ENCODE results near the gene UBE2D4. TPM values are rescaled to one million over a fixed set of nuclear protein-coding genes. Genes with fewer than 3 reads are reported as not detected.

UBE2D4 gene
- total and polyA plus RNA-seq, 2 donors (not counting 1 experiment from before 2014, with no cell fraction given): 5.8 to 9.4 TPM

DNA sequence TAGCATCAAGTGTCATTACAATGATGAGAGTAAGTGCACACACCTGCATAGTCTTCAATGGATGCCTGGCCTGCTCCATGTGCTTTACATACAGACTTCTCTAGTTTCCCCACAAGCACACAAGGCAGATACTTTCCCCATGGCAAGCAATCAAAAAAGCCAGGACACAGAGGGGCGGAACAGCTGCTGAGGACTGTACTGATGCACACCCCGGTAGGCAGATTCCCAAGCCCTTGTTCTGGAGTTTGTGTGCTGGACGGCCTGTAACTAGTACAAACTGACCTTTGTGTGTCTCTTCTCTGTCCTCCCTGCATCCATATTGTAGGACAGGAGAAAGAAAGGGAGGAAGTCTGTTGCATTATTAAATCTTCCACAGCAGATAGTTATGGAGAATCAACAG lies 25.8 kb downstream of the UBE2D4 start:
- H3K4me1 Mint-ChIP-seq: no peaks in the 10 kb centered on the region
- no peak overlapping the region for H3K9ac ChIP-seq (ENCODE audit: low read length)
- no peak overlapping the region for H3K4me3 ChIP-seq (ENCODE audit: control extremely low read depth in 1 of 5, extremely low read depth in 1 of 5, insufficient read depth in 1 of 5, low read depth in 2 of 5, low read length in 4 of 5)
- no peaks in the 10 kb centered on the region for H4K20me1 ChIP-seq (ENCODE audit: control insufficient read depth, insufficient read depth, low read length, poor library complexity, severe bottlenecking)
- H3K4me2 ChIP-seq (replicated peaks; ENCODE audit: low read depth, low read length, poor library complexity, severe bottlenecking): no peak overlapping the region
- no peak overlapping the region for H2AFZ ChIP-seq (ENCODE audit: insufficient read depth, low read depth, low read length, poor library complexity, severe bottlenecking)
- no peak overlapping the region for H3K27ac Mint-ChIP-seq
- H3K4me3 Mint-ChIP-seq: no peak overlapping the region
- DNase-seq: no peak
- POLR2A ChIA-PET: no interaction called here
- no peaks in the 10 kb centered on the region for H3K27me3 ChIP-seq (replicated peaks in 1 of 4; ENCODE audit: control extremely low read depth in 1 of 4, control insufficient read depth in 3 of 4, insufficient read depth in 4 of 4, low read length in 3 of 4)
- H3K4me1 ChIP-seq (ENCODE audit: control insufficient read depth in 2 of 2, insufficient read depth in 2 of 2, low read length in 2 of 2): no peaks in the 10 kb centered on the region
- CTCF ChIA-PET: no interaction called here
- no peak overlapping the region for H3K27ac ChIP-seq (ENCODE audit: low read length in 2 of 2)
- TF ChIP-seq EZH2 (IDR thresholded peaks at IDR 0.05; ENCODE audit: borderline replicate concordance, insufficient read depth, low read depth, low read length, poor library complexity, severe bottlenecking): no peak
- no peak for TF ChIP-seq CTCF (IDR thresholded peaks at IDR 0.05)
- WGBS (ENCODE audit: insufficient coverage): 100% methylated on average over 2 of the region's 3 CpGs
- H3K36me3 ChIP-seq (replicated peaks in 1 of 2; ENCODE audit: control extremely low read depth in 1 of 2, control insufficient read depth in 1 of 2, extremely low read depth in 1 of 2, insufficient read depth in 2 of 2, low read length in 1 of 2): peaks cover 0 to 18% of the 10 kb centered on the region in 2 experiments
- ATAC-seq (ENCODE audit: low read depth): no peak
- H3K79me2 ChIP-seq (ENCODE audit: control insufficient read depth, insufficient read depth, low read length): no peaks in the 10 kb centered on the region
- no peaks in the 10 kb centered on the region for H3K9me3 ChIP-seq (ENCODE audit: control extremely low read depth in 1 of 3, control insufficient read depth in 2 of 3, insufficient read depth in 1 of 3, low read length in 2 of 3)
- no peaks in the 10 kb centered on the region for H3K9me3 Mint-ChIP-seq (ENCODE audit: insufficient read depth)
- intact Hi-C loops (cut with micrococcal nuclease): no loop called here
- no peaks in the 10 kb centered on the region for H3K27me3 Mint-ChIP-seq

DNA sequence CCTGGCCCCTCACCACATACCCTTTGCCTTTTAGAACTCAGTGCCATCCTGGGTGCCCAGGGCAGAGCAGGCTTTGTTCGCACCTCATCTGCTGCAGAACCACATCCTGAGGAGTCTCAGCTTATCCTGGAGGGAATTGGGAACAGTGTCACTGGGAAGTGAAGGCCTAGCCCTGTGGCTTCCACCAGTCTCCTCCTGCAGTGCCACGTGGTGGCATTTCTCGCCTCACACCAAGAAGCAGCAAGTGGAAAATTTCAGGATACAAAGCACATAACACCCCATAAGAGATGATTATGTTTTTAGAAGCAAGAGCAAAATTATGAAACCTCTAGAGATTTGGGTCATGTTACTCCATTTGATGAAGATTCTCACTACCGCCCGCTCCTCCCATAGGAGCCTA lies 26.8 kb downstream of the UBE2D4 start:
- WGBS (ENCODE audit: insufficient coverage): 100% methylated on average over 1 of the region's 5 CpGs
- POLR2A ChIA-PET: no interaction called here
- ATAC-seq (ENCODE audit: low read depth) (no peak), DNase-seq (no peak)
- Histone ChIP-seq H3K27ac (ENCODE audit: low read length in 2 of 2) (no peak overlapping the region), H3K79me2 (ENCODE audit: control insufficient read depth, insufficient read depth, low read length) (no peaks in the 10 kb centered on the region), H2AFZ (ENCODE audit: insufficient read depth, low read depth, low read length, poor library complexity, severe bottlenecking) (no peak overlapping the region), H3K9me3 (ENCODE audit: control extremely low read depth in 1 of 3, control insufficient read depth in 2 of 3, insufficient read depth in 1 of 3, low read length in 2 of 3) (peaks cover 0 to 1% (median 0%) of the 10 kb centered on the region in 3 donors), H3K27me3 (replicated peaks in 1 of 4; ENCODE audit: control extremely low read depth in 1 of 4, control insufficient read depth in 3 of 4, insufficient read depth in 4 of 4, low read length in 3 of 4) (no peaks in the 10 kb centered on the region), H3K4me1 (ENCODE audit: control insufficient read depth in 2 of 2, insufficient read depth in 2 of 2, low read length in 2 of 2) (no peaks in the 10 kb centered on the region), H3K36me3 (replicated peaks in 1 of 2; ENCODE audit: control extremely low read depth in 1 of 2, control insufficient read depth in 1 of 2, extremely low read depth in 1 of 2, insufficient read depth in 2 of 2, low read length in 1 of 2) (peaks cover 0 to 18% of the 10 kb centered on the region in 2 experiments), H4K20me1 (ENCODE audit: control insufficient read depth, insufficient read depth, low read length, poor library complexity, severe bottlenecking) (no peaks in the 10 kb centered on the region), H3K9ac (ENCODE audit: low read length) (no peak overlapping the region), H3K4me3 (ENCODE audit: control extremely low read depth in 1 of 5, extremely low read depth in 1 of 5, insufficient read depth in 1 of 5, low read depth in 2 of 5, low read length in 4 of 5) (no peak overlapping the region), H3K4me2 (replicated peaks; ENCODE audit: low read depth, low read length, poor library complexity, severe bottlenecking) (no peak overlapping the region)
- Mint-ChIP-seq H3K4me3 (no peak overlapping the region), H3K27ac (no peak overlapping the region), H3K4me1 (no peaks in the 10 kb centered on the region), H3K27me3 (no peaks in the 10 kb centered on the region), H3K9me3 (ENCODE audit: insufficient read depth) (no peaks in the 10 kb centered on the region)
- intact Hi-C loops (cut with micrococcal nuclease): no loop called here
- CTCF ChIA-PET: no interaction called here
- no peak for TF ChIP-seq EZH2 (IDR thresholded peaks at IDR 0.05; ENCODE audit: borderline replicate concordance, insufficient read depth, low read depth, low read length, poor library complexity, severe bottlenecking)
- no peak for TF ChIP-seq CTCF (IDR thresholded peaks at IDR 0.05)

Data from B cell (primary cell).